ENCODE measurements around the gene LAPTM5.

The LAPTM5 gene

GRCh38 chr1:30758785-30759380, 1.3 kb upstream of the LAPTM5 start:
- no peak for TF ChIP-seq CTCF (IDR thresholded peaks at IDR 0.05)

GRCh38 chr1:30758121-30758688, 631 bp upstream of the LAPTM5 start:
- no peak for TF ChIP-seq CTCF (IDR thresholded peaks at IDR 0.05)

GRCh38 chr1:30756545-30757351, 826 bp downstream of the LAPTM5 start:
- no peak for TF ChIP-seq CTCF (IDR thresholded peaks at IDR 0.05)

GRCh38 chr1:30756206-30756544, 1.4 kb downstream of the LAPTM5 start:
- no peak for TF ChIP-seq CTCF (IDR thresholded peaks at IDR 0.05)

GRCh38 chr1:30755746-30756145, 1.8 kb downstream of the LAPTM5 start:
- TF ChIP-seq CTCF (IDR thresholded peaks at IDR 0.05), result no peak

- no peak for TF ChIP-seq CTCF (IDR thresholded peaks at IDR 0.05)
Observed at GRCh38 chr1:30755334-30755733, 2.2 kb downstream of the LAPTM5 start.

GRCh38 chr1:30754684-30755171, 2.8 kb downstream of the LAPTM5 start:
- no peak for TF ChIP-seq CTCF (IDR thresholded peaks at IDR 0.05)

Data from LNCAP (cell line).